NCI-H345 treated with DMSO at 0.1 percent for 48 hours (cell line): ENCODE results near the gene ATP6V0D1.
"Not testable (repeated sequence)": the region's sequence is repeated elsewhere in the genome, so short reads cannot be mapped to it uniquely, and the experiment has no call there.

Experiments used
- DNase-seq: peaks from one replicate; lab custom pipeline; 2025; ENCODE audit not compliant: unreplicated experiment; lab: John Stamatoyannopoulos, UW

The ATP6V0D1 gene

GRCh38 chr16:67504031-67505021 is 23.4 kb upstream of the ATP6V0D1 start:
- DNase-seq = no peak

- no peak for DNase-seq
Measured at GRCh38 chr16:67499106-67499505, 18.1 kb upstream of the ATP6V0D1 start.

GRCh38 chr16:67490335-67491096 is 9.6 kb upstream of the ATP6V0D1 start:
- no peak for DNase-seq

GRCh38 chr16:67489401-67490083 is 8.6 kb upstream of the ATP6V0D1 start:
- DNase-seq = no peak

GRCh38 chr16:67487561-67487960 is 6.6 kb upstream of the ATP6V0D1 start:
- not testable (repeated sequence) for DNase-seq

- DNase-seq = no peak
Measured at GRCh38 chr16:67486805-67487204, 5.8 kb upstream of the ATP6V0D1 start.

GRCh38 chr16:67483731-67484525 is 3.0 kb upstream of the ATP6V0D1 start:
- no peak for DNase-seq

- DNase-seq = no peak
Measured at GRCh38 chr16:67483150-67483549, 2.2 kb upstream of the ATP6V0D1 start, which contains the start of gene AGRP. Gene AGRP (minus strand): TSS chr16:67483547. CDS start chr16:67483398, 149 bp downstream.

GRCh38 chr16:67482233-67482924 is 1.4 kb upstream of the ATP6V0D1 start:
- DNase-seq = no peak

GRCh38 chr16:67481561-67482232 is 740 bp upstream of the ATP6V0D1 start:
- DNase-seq = no peak

- no peak for DNase-seq
Measured at GRCh38 chr16:67477960-67478554, 2.9 kb downstream of the ATP6V0D1 start.

GRCh38 chr16:67474551-67475455 is 6.2 kb downstream of the ATP6V0D1 start:
- no peak for DNase-seq

GRCh38 chr16:67471758-67472384 is 9.1 kb downstream of the ATP6V0D1 start:
- no peak for DNase-seq

GRCh38 chr16:67470359-67470758 is 10.6 kb downstream of the ATP6V0D1 start:
- no peak for DNase-seq

GRCh38 chr16:67468731-67469130 is 12.2 kb downstream of the ATP6V0D1 start:
- DNase-seq = no peak

GRCh38 chr16:67466581-67466980 is 14.4 kb downstream of the ATP6V0D1 start:
- DNase-seq = no peak

- no peak for DNase-seq
Measured at GRCh38 chr16:67464565-67464964, 16.4 kb downstream of the ATP6V0D1 start.
